A549 (cell line): Measurements from ENCODE around the gene C10orf90.

Source experiments
- CTCF ChIP-seq: fragments of >200 bp; sonication (Bioruptor Twin); formaldehyde crosslinking; IDR thresholded peaks from 3 replicates; pipeline ENCODE4 v1.5.1; 2016
- EP300 ChIP-seq, 2 experiments: fragments of >200 bp; sonication (Bioruptor Twin); formaldehyde crosslinking; IDR thresholded peaks; 2 replicates in 1 of 2; 3 replicates in 1 of 2; pipeline ENCODE4 v1.6.1; 2016 to 2017
- ESRRA ChIP-seq: fragments of 150-350 bp; IDR thresholded peaks from 2 replicates; pipeline ENCODE4 v1.6.1; 2014; ENCODE audit warnings: mild to moderate bottlenecking, low read length, borderline replicate concordance
- GATA3 ChIP-seq: IDR thresholded peaks from 2 replicates; pipeline ENCODE4 v1.6.1; 2012; ENCODE audit warnings: borderline replicate concordance
- HDAC2 ChIP-seq: fragments of 200-600 bp; sonication (generic); IDR thresholded peaks from 2 replicates; pipeline ENCODE4 v1.6.1; 2016
- MAFK ChIP-seq: fragments of 450-650 bp; IDR thresholded peaks from 2 replicates; pipeline ENCODE4 v1.6.1; 2014; ENCODE audit not compliant: partially characterized antibody
- MYC ChIP-seq: IDR thresholded peaks from 2 replicates; pipeline ENCODE4 v1.6.1; 2012; ENCODE audit warnings: mild to moderate bottlenecking, inconsistent platforms, low read length, improper control_type of control experiment, borderline replicate concordance
- NPAS2 ChIP-seq: fragments of 250-450 bp; sonication (Bioruptor Pico); IDR thresholded peaks from 2 replicates; pipeline ENCODE4 v1.8.0; 2022; ENCODE audit warnings: mild to moderate bottlenecking, moderate library complexity, borderline replicate concordance
- POLR2A ChIP-seq: IDR thresholded peaks from 2 replicates; pipeline ENCODE4 v1.6.1; 2012; ENCODE audit warnings: mild to moderate bottlenecking, low read length
- REST ChIP-seq: fragments of 200-600 bp; sonication (generic); IDR thresholded peaks from 2 replicates; pipeline ENCODE4 v1.6.1; 2016; ENCODE audit warnings: antibody characterized with exemption, mild to moderate bottlenecking, moderate library complexity
- ZSCAN20 ChIP-seq: fragments of 250-450 bp; sonication (Bioruptor Pico); IDR thresholded peaks from 2 replicates; pipeline ENCODE4 v1.8.0; 2022; ENCODE audit warnings: mild to moderate bottlenecking, moderate library complexity

- no peak for TF ChIP-seq NPAS2 (CRISPR knock-in tag)
- TF ChIP-seq ESRRA: no peak
- TF ChIP-seq CTCF: no peak
- TF ChIP-seq GATA3: no peak
- no peak for TF ChIP-seq POLR2A
- no peak for TF ChIP-seq EP300 (IDR thresholded peaks at IDR 0.05)
- TF ChIP-seq HDAC2: no peak
- no peak for TF ChIP-seq ZSCAN20 (CRISPR knock-in tag)
- no peak for TF ChIP-seq MYC
- TF ChIP-seq REST: no peak
- no peak for TF ChIP-seq MAFK
These were observed 152.0 kb downstream of the C10orf90 start for GRCh38 chr10:126518218-126519080.
